Body of pancreas (tissue), 4 donors: Measurements from ENCODE around the gene CACNA1H. TPM values are rescaled to one million over a fixed set of nuclear protein-coding genes. Genes with fewer than 3 reads are reported as not detected.

ENCODE experiments used
- ATAC-seq: fragments of 150-250 bp; one replicate; pipeline ENCODE4 v1.9.1; 2016
- DNase-seq, 4 donors: peaks; one replicate each; pipeline ENCODE4 v3.0.0-alpha.2; 2019
- H3K27ac ChIP-seq, 4 donors: fragments of 200-600 bp; sonication (generic); 1 replicate in 3 of 4; 2 replicates in 1 of 4; pipeline versions ENCODE4 v1.5.1 to v1.6.1; 2016 to 2019; ENCODE audit warnings: mild to moderate bottlenecking in 1 of 4, mixed read lengths in 1 of 4, moderate library complexity in 1 of 4
- H3K27me3 ChIP-seq, 2 donors: fragments of 200-600 bp; sonication (generic); one replicate each; pipeline ENCODE4 v1.6.0; 2016; ENCODE audit warnings: mild to moderate bottlenecking in 1 of 2
- H3K36me3 ChIP-seq, 2 donors: fragments of 200-600 bp; sonication (generic); replicated peaks in 1 of 2; 2 replicates each; pipeline ENCODE4 v1.5.1; 2016; ENCODE audit warnings: low read depth in 2 of 2; ENCODE audit not compliant: insufficient read depth in 1 of 2
- H3K4me1 ChIP-seq: fragments of 200-600 bp; sonication (generic); one replicate; pipeline ENCODE4 v1.6.0; 2016
- H3K4me3 ChIP-seq, 2 donors: fragments of 200-600 bp; sonication (generic); 1 replicate in 1 of 2; 2 replicates in 1 of 2; pipeline ENCODE4 v1.5.1; 2016 to 2019
- H3K9me3 ChIP-seq, 3 donors: fragments of 200-600 bp; sonication (generic); 1 replicate in 2 of 3; 2 replicates in 1 of 3; pipeline ENCODE4 v1.5.1; 2016
- POLR2A ChIP-seq, 3 donors: fragments of 450-650 bp; IDR thresholded peaks; one replicate each; pipeline ENCODE4 v1.6.1; 2016; ENCODE audit warnings: antibody characterized with exemption in 3 of 3, mild to moderate bottlenecking in 2 of 3
- WGBS, 2 donors: methylation state at CpG; one replicate each; pipeline ENCODE4 v1.1.5; 2017; 5-methylcytosine and 5-hydroxymethylcytosine counted together
- intact Hi-C: fragments of 100-400 bp; cut with DNase I; formaldehyde crosslinking; loops from one replicate; pipeline ENCODE4 v1.15.1; 2023
- total RNA-seq, 2 donors: library from RNA; depleted of rRNA; stranded (reverse); fragments of >200 nt; gene quantifications; one replicate each; pipeline ENCODE4 v1.1.0, GENCODE V29; 2016
- TF ChIP-seq, protein P1 (sequence below), 7 experiments: fragments of 450-650 bp in 4 of 7; fragments of 200-600 bp in 3 of 7; sonication (generic) in 3 of 7; IDR thresholded peaks; one replicate each; pipeline ENCODE4 v1.5.1; 2016 to 2019; ENCODE audit warnings: antibody characterized with exemption in 7 of 7

Gene CACNA1H
- total RNA-seq, 2 donors from 2014 or later = 7.3 to 15.2 TPM

- H3K27me3 ChIP-seq = peaks cover 0 to 3% of the 10 kb centered on the region in 2 donors
- no peak for TF ChIP-seq POLR2A (IDR thresholded peaks at IDR 0.05)
- TF ChIP-seq, protein P1, sequence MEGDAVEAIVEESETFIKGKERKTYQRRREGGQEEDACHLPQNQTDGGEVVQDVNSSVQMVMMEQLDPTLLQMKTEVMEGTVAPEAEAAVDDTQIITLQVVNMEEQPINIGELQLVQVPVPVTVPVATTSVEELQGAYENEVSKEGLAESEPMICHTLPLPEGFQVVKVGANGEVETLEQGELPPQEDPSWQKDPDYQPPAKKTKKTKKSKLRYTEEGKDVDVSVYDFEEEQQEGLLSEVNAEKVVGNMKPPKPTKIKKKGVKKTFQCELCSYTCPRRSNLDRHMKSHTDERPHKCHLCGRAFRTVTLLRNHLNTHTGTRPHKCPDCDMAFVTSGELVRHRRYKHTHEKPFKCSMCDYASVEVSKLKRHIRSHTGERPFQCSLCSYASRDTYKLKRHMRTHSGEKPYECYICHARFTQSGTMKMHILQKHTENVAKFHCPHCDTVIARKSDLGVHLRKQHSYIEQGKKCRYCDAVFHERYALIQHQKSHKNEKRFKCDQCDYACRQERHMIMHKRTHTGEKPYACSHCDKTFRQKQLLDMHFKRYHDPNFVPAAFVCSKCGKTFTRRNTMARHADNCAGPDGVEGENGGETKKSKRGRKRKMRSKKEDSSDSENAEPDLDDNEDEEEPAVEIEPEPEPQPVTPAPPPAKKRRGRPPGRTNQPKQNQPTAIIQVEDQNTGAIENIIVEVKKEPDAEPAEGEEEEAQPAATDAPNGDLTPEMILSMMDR (IDR thresholded peaks at IDR 0.05) = no peak
- 39 to 60% methylated on average over 2 to 14 of the region's 16 CpGs for WGBS, 2 donors
- DNase-seq = no peak
- intact Hi-C loops = no loop called here
- ATAC-seq = no peak
- H3K27ac ChIP-seq = no peak overlapping the region
- H3K4me3 ChIP-seq = no peak overlapping the region
- peaks cover 9% of the 10 kb centered on the region for H3K4me1 ChIP-seq
- H3K36me3 ChIP-seq = no peaks in the 10 kb centered on the region
- H3K9me3 ChIP-seq = no peaks in the 10 kb centered on the region
Measured at GRCh38 chr16:1113489-1113888, 39.4 kb upstream of the CACNA1H start.

GRCh38 chr16:1113889-1114526 lies 38.9 kb upstream of the CACNA1H start:
- DNase-seq = no peak
- 66 to 79% methylated on average over 12 to 13 of the region's 15 CpGs for WGBS, 2 donors
- Histone ChIP-seq H3K4me3 (no peak overlapping the region), H3K9me3 (no peaks in the 10 kb centered on the region), H3K27me3 (peaks cover 0 to 2% of the 10 kb centered on the region in 2 donors), H3K36me3 (no peaks in the 10 kb centered on the region), H3K27ac (no peak overlapping the region), H3K4me1 (peaks cover 3% of the 10 kb centered on the region)
- intact Hi-C loops = no loop called here
- ATAC-seq = no peak
- TF ChIP-seq, protein P1 (IDR thresholded peaks at IDR 0.05) = no peak
- no peak for TF ChIP-seq POLR2A (IDR thresholded peaks at IDR 0.05)

GRCh38 chr16:1116693-1117077 lies 36.2 kb upstream of the CACNA1H start:
- Histone ChIP-seq H3K27me3 (peaks cover 0 to 3% of the 10 kb centered on the region in 2 donors), H3K4me3 (no peak overlapping the region), H3K4me1 (no peaks in the 10 kb centered on the region), H3K9me3 (no peaks in the 10 kb centered on the region), H3K27ac (no peak overlapping the region), H3K36me3 (no peaks in the 10 kb centered on the region)
- WGBS, 2 donors = 64 to 80% methylated on average over 2 to 15 of the region's 16 CpGs
- intact Hi-C loops = no loop called here
- DNase-seq (no peak), ATAC-seq (no peak)
- TF ChIP-seq, protein P1 (IDR thresholded peaks at IDR 0.05) = no peak
- TF ChIP-seq POLR2A (IDR thresholded peaks at IDR 0.05) = no peak

- 50 to 56% methylated on average over 3 to 26 of the region's 34 CpGs for WGBS, 2 donors
Measured at GRCh38 chr16:1117176-1117900, 35.6 kb upstream of the CACNA1H start.

More at GRCh38 chr16:1117176-1117900, 35.6 kb upstream of the CACNA1H start:
- H3K4me1 ChIP-seq = no peaks in the 10 kb centered on the region
- TF ChIP-seq POLR2A (IDR thresholded peaks at IDR 0.05) = no peak
- TF ChIP-seq, protein P1 (IDR thresholded peaks at IDR 0.05) = no peak
- no peaks in the 10 kb centered on the region for H3K36me3 ChIP-seq
- H3K9me3 ChIP-seq = no peaks in the 10 kb centered on the region
- no peak overlapping the region for H3K4me3 ChIP-seq
- no peak for DNase-seq
- peaks cover 0 to 3% of the 10 kb centered on the region in 2 donors for H3K27me3 ChIP-seq
- ATAC-seq = no peak
- intact Hi-C loops = no loop called here
- no peak overlapping the region for H3K27ac ChIP-seq
